ENCODE measurements around the gene CCL23.

GRCh38 chr17:36011201-36011600 lies 6.6 kb downstream of the CCL23 start:
- TF ChIP-seq POLR2A (IDR thresholded peaks at IDR 0.05) = no peak
- no peak for TF ChIP-seq CTCF (IDR thresholded peaks at IDR 0.05)
- TF ChIP-seq POLR2AphosphoS5 (IDR thresholded peaks at IDR 0.05) = no peak
